ENCODE measurements around the gene FZD7.

Gene FZD7

DNA sequence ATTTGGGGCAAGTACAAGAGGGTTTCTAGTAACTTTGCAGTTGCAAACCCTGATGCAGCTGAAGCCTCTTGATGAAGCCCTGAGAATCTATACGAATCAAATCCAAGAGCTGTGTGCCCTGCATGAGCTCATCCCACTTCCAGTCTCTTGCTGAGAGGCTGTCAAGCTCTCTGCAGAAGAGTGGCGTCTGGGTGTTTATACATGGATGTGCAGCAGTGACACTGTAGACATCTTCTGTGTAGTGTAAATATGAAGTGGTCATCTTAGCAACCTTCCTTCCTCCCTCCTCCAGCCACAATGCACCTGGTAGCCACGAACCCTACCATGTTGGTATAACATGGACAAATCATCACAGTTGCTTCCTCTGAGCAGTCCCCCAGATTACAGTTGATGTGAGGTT lies 21.0 kb downstream of the FZD7 start:
- DNase-seq (ENCODE audit: low read depth, low spot score), result no peak
- H3K4me3 ChIP-seq (ENCODE audit: low read length), result no peak overlapping the region

DNA sequence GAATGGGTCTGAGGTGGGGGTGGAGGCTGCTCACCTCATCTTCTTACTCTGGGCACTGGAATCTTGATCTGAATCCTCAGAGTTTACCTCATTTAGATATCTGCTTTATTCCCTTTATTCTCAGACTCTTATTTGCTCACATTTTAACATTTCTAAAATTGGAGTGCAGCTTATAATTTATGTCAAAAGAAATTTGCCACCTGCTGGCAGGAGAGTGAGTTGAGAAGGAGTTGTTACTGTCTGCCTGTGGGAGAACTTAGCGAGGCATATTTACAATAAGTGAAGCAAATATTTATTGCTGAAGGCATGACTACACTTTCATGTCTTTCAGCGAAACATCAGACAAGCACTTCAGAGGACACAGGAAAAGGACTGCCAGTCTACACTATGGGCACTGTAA lies 23.0 kb downstream of the FZD7 start:
- no peak overlapping the region for H3K4me3 ChIP-seq (ENCODE audit: low read length)
- DNase-seq (ENCODE audit: low read depth, low spot score), result peak; percentile 21

- H3K4me3 ChIP-seq (ENCODE audit: low read length), result no peak overlapping the region
- no peak for DNase-seq (ENCODE audit: low read depth, low spot score)
These were observed 26.6 kb downstream of the FZD7 start for GRCh38 chr2:202060218-202060617.

GRCh38 chr2:202061695-202062094 lies 28.0 kb downstream of the FZD7 start:
- H3K4me3 ChIP-seq (ENCODE audit: low read length), result no peak overlapping the region
- no peak for DNase-seq (ENCODE audit: low read depth, low spot score)

DNA sequence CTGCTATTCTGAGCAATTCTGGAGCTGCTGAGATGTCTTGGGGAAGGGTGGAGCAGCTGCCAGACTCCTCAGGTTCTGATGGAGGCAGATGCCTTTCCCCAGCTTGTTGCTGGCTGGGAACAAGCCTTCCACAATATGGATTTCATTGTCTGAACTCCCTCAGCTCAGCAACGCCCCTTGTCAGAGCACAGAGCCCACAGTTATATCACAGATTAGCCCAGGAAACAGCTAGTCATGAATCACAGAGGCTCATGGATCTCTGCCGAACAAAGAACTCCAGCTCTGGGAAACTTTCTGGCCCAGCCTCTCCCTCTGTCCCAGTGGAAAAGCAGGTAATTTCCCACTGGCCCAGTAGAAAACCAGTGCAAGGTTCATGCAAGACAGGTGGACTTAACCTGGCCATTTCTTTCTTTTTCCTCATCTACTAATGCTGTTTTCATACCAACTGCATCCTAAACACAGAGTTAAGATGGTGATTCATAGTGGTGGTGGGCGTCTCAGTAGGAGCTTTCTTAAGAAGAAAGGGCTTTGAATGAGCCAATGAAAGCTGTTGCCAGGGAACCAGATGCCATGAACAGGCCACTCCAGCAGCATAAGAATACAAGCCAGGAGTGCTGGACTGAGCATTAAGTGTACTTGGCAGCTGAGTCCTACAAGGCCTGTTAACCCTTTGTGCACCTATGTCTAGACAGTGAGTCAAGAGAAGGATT lies 30.7 kb downstream of the FZD7 start:
- no peak for DNase-seq (ENCODE audit: low read depth, low spot score)
- no peak overlapping the region for H3K4me3 ChIP-seq (ENCODE audit: low read length)

DNA sequence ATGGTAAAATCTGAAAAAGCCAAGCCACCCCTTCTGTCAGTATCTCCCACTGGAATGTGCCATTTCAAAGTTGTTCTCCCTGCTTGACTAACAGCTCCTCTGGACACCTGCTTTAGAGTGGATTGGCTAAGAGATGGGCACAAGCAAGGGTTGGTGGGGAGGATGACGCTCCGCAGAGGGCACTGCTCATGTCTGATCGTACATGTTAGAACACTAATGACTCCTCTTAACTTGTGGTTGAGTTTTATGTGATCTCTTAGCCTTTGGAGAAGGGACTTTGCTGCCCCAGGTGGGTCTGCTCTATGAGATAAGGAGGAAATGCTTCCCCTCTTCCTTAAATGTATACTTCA lies 31.2 kb downstream of the FZD7 start:
- DNase-seq (ENCODE audit: low read depth, low spot score), result no peak
- no peak overlapping the region for H3K4me3 ChIP-seq (ENCODE audit: low read length)

DNA sequence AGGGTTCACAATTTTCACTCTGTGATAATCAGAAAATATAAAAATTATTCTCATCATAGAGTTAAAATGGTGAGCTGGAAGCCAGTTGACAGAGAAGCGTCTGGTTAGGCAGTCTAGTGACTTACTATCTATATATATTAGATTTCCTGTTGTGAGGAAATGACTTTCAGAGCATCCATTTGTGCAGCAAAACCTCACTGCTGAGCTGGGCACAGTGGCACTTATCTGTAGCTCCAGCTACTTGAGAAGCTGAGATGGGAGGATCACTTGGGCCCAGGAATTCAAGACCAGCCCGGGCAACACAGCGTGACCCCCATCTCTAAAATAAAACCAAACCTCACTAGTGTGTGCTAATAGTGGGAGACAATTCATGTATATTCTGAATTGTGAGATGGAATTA lies 32.2 kb downstream of the FZD7 start:
- H3K4me3 ChIP-seq (ENCODE audit: low read length), result no peak overlapping the region
- no peak for DNase-seq (ENCODE audit: low read depth, low spot score)

- no peak for DNase-seq (ENCODE audit: low read depth, low spot score)
- no peak overlapping the region for H3K4me3 ChIP-seq (ENCODE audit: low read length)
These were observed 33.2 kb downstream of the FZD7 start for GRCh38 chr2:202066875-202067274.

GRCh38 chr2:202067589-202067988 lies 33.9 kb downstream of the FZD7 start:
- no peak for DNase-seq (ENCODE audit: low read depth, low spot score)

GRCh38 chr2:202069170-202070067 lies 35.8 kb downstream of the FZD7 start:
- DNase-seq (ENCODE audit: low read depth, low spot score), result no peak
- H3K4me3 ChIP-seq (ENCODE audit: low read length), result no peak overlapping the region

More at GRCh38 chr2:202067589-202067988, 33.9 kb downstream of the FZD7 start:
- no peak overlapping the region for H3K4me3 ChIP-seq (ENCODE audit: low read length)

DNA sequence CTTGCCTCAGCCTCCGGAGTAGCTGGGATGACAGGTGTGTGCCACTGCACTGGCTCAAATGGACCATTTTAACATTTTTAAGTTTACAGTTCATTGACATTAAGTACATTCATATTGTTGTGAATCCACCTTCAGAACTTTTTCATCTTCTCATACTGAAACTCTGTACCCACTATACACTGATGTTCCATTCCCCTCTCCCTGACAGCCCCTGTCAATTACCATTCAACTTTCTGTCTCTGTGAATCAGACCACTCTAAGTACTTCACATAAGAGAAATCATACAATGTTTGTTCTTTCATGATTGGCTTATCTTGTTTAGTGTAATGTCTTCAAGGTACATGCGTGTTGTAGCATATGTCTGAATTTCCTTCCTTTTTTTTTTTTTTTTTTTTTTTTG lies 37.5 kb downstream of the FZD7 start:
- H3K4me3 ChIP-seq (ENCODE audit: low read length), result no peak overlapping the region
- no peak for DNase-seq (ENCODE audit: low read depth, low spot score)

DNA sequence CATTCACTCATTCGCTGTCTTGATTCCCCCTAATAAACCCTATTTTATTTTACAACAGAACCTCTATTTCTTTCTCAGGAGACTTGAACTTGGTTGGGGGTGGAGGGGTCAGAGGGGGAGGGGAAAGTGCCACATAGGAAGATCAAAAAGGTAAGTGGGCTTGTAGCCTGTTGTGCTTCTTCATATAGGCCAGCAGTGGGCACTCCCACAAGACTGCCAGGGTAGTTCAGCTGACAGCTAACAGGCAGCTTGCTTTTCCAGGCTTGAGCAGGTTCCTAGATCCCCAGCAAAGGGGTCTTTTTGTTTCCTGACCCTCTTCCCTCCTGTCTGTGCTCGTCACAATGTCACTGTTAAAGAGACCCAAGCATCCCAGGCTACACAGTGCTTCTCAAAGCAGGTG lies 38.6 kb downstream of the FZD7 start:
- peak; percentile 2 for DNase-seq (ENCODE audit: low read depth, low spot score)
- H3K4me3 ChIP-seq (ENCODE audit: low read length), result no peak overlapping the region

- no peak within 1 kb of the TSS for H3K4me3 ChIP-seq (ENCODE audit: low read length)
- no peak for DNase-seq (ENCODE audit: low read depth, low spot score)
These were observed 39.2 kb downstream of the FZD7 start, which contains the start of gene KIAA2012 for GRCh38 chr2:202072737-202073401. TSS of gene KIAA2012 (plus strand) at chr2:202073255. CDS start at chr2:202073628, 373 bp downstream.

DNA sequence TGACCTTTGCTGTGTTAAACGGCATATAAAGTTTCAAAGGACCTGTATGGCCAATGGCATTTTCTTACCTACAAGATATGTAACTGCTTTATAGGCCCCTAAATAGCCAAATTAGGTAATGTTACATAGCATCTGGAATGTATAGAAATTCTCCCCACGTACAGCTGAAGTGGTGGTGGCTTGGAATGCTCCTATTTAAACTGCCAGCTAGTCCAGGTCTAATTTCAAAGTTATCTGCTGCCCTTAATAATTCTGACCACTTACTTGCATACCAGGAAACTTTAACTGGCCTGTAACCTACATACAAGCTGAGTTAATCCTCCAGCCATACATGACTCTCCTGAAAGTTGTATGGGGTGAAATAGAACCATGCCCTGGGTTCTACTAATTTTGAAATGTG lies 40.7 kb downstream of the FZD7 start:
- no peak for DNase-seq (ENCODE audit: low read depth, low spot score)

GRCh38 chr2:202079310-202079709 lies 45.7 kb downstream of the FZD7 start:
- H3K4me3 ChIP-seq (ENCODE audit: low read length), result no peak overlapping the region
- no peak for DNase-seq (ENCODE audit: low read depth, low spot score)

More for the DNA sequence above, 40.7 kb downstream of the FZD7 start:
- no peak overlapping the region for H3K4me3 ChIP-seq (ENCODE audit: low read length)

- no peak overlapping the region for H3K4me3 ChIP-seq (ENCODE audit: low read length)
- no peak for DNase-seq (ENCODE audit: low read depth, low spot score)
These were observed 50.6 kb downstream of the FZD7 start for GRCh38 chr2:202084265-202084664.

Data from Jurkat, Clone E6-1 (cell line).